Astrocyte (in vitro differentiated cells and primary cell): ENCODE results near the gene AFF2.

Experiments used
- EZH2 ChIP-seq: IDR thresholded peaks from 2 replicates; pipeline ENCODE4 v1.6.1; 2012; ENCODE audit warnings: mild to moderate bottlenecking, low read length, inconsistent platforms; ENCODE audit not compliant: insufficient read depth
- TF ChIP-seq, protein P1 (sequence below): IDR thresholded peaks from 2 replicates; pipeline ENCODE4 v1.5.1; 2011; ENCODE audit warnings: low read depth, mild to moderate bottlenecking, inconsistent platforms, low read length, moderate library complexity; ENCODE audit not compliant: insufficient read depth

DNA sequence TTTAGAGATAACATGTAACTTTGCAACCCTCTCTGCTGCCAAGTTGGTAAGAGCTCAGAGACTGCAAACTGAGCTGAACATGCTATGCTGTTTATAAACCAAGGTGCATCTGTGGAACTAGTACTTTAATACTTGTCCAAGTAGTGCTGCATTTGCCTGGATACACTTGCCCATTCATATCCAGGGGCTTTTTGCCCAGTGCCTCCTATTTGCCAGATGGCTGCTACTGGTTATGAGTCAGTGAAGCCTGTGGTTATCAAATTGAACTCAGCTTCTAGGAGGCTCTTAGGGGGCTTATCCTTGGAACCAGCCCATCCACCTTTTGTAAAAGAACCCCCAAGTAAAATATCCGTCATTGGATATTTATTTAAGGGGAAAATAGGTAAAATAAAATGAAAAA lies 79.6 kb downstream of the AFF2 start:
- no peak for TF ChIP-seq EZH2
- TF ChIP-seq, protein P1, sequence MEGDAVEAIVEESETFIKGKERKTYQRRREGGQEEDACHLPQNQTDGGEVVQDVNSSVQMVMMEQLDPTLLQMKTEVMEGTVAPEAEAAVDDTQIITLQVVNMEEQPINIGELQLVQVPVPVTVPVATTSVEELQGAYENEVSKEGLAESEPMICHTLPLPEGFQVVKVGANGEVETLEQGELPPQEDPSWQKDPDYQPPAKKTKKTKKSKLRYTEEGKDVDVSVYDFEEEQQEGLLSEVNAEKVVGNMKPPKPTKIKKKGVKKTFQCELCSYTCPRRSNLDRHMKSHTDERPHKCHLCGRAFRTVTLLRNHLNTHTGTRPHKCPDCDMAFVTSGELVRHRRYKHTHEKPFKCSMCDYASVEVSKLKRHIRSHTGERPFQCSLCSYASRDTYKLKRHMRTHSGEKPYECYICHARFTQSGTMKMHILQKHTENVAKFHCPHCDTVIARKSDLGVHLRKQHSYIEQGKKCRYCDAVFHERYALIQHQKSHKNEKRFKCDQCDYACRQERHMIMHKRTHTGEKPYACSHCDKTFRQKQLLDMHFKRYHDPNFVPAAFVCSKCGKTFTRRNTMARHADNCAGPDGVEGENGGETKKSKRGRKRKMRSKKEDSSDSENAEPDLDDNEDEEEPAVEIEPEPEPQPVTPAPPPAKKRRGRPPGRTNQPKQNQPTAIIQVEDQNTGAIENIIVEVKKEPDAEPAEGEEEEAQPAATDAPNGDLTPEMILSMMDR, result no peak
